GM23338 (cell line): ENCODE results near the gene NUP98. TPM values are rescaled to one million over a fixed set of nuclear protein-coding genes. Genes with fewer than 3 reads are reported as not detected.

Experiments used
- ATAC-seq: fragments of 200-7000 bp; cut with Tn5 transposase; 3 replicates; pipeline ENCODE4 v1.9.1; 2020
- DNase-seq: peaks from one replicate; pipeline ENCODE4 v3.0.0-alpha.2; 2015; ENCODE audit warnings: low spot score
- H2AFZ ChIP-seq: fragments of 200-600 bp; sonication (generic); 2 replicates; pipeline ENCODE4 v1.8.0; 2016; ENCODE audit warnings: antibody characterized with exemption, mild to moderate bottlenecking, moderate library complexity
- H3F3A ChIP-seq: fragments of 200-600 bp; sonication (generic); replicated peaks from 2 replicates; pipeline ENCODE4 v1.8.0; 2017; ENCODE audit warnings: antibody characterized with exemption, mixed run types, low read depth
- H3K27ac ChIP-seq: fragments of 200-600 bp; sonication (generic); 2 replicates; pipeline ENCODE4 v1.6.1; 2016; ENCODE audit warnings: low read depth
- H3K27me3 ChIP-seq: fragments of 200-600 bp; sonication (generic); 2 replicates; pipeline ENCODE4 v1.8.0; 2016; ENCODE audit warnings: mild to moderate bottlenecking, mixed run types, moderate library complexity; ENCODE audit not compliant: insufficient read depth
- H3K36me3 ChIP-seq: fragments of 200-600 bp; sonication (generic); 2 replicates; pipeline ENCODE4 v1.8.0; 2016; ENCODE audit warnings: mild to moderate bottlenecking; ENCODE audit not compliant: insufficient read depth
- H3K4me1 ChIP-seq: fragments of 200-600 bp; sonication (generic); 2 replicates; pipeline ENCODE4 v1.8.0; 2016; ENCODE audit warnings: mild to moderate bottlenecking, moderate library complexity; ENCODE audit not compliant: insufficient read depth
- H3K4me2 ChIP-seq: fragments of 200-600 bp; sonication (generic); 2 replicates; pipeline ENCODE4 v1.7.1; 2017; ENCODE audit warnings: mixed run types
- H3K4me3 ChIP-seq: fragments of 200-600 bp; sonication (generic); 2 replicates; pipeline ENCODE4 v1.6.1; 2016; ENCODE audit warnings: mixed run types
- H3K79me2 ChIP-seq: fragments of 200-600 bp; sonication (generic); replicated peaks from 2 replicates; pipeline ENCODE4 v1.8.0; 2017; ENCODE audit warnings: mild to moderate bottlenecking; ENCODE audit not compliant: insufficient read depth
- H3K9me2 ChIP-seq: fragments of 200-600 bp; sonication (generic); 2 replicates; pipeline ENCODE4 v1.8.0; 2017; ENCODE audit not compliant: insufficient read depth
- H4K20me1 ChIP-seq: fragments of 200-600 bp; sonication (generic); replicated peaks from 2 replicates; pipeline ENCODE4 v1.8.0; 2017; ENCODE audit warnings: mild to moderate bottlenecking; ENCODE audit not compliant: insufficient read depth
- H3K27ac Mint-ChIP-seq: 2 replicates; pipeline ENCODE4 v1.8.0; 2020; ENCODE audit warnings: inconsistent platforms, mild to moderate bottlenecking, moderate library complexity, mixed read lengths
- H3K27me3 Mint-ChIP-seq: 3 replicates; pipeline ENCODE4 v1.8.0; 2022; ENCODE audit warnings: low read depth, mild to moderate bottlenecking, moderate library complexity, mixed read lengths, inconsistent platforms; ENCODE audit not compliant: insufficient read depth, poor library complexity
- H3K36me3 Mint-ChIP-seq: 3 replicates; pipeline ENCODE4 v1.8.0; 2021; ENCODE audit warnings: low read depth, mild to moderate bottlenecking, inconsistent platforms, moderate library complexity, mixed read lengths
- H3K4me1 Mint-ChIP-seq: 3 replicates; pipeline ENCODE4 v1.8.0; 2020; ENCODE audit warnings: mild to moderate bottlenecking, inconsistent platforms, mixed read lengths
- H3K4me3 Mint-ChIP-seq: 3 replicates; pipeline ENCODE4 v1.8.0; 2021; ENCODE audit warnings: moderate library complexity, mild to moderate bottlenecking, inconsistent platforms, mixed read lengths
- H3K9me3 Mint-ChIP-seq: 3 replicates; pipeline ENCODE4 v1.8.0; 2020; ENCODE audit warnings: moderate library complexity, mild to moderate bottlenecking, inconsistent platforms, mixed read lengths
- CREB1 ChIP-seq: fragments of 250-450 bp; sonication (Bioruptor Pico); IDR thresholded peaks from 2 replicates; pipeline ENCODE4 v1.5.0; 2020; ENCODE audit warnings: low read depth, mild to moderate bottlenecking, moderate library complexity
- CTCF ChIP-seq, 2 experiments: fragments of 200-600 bp in 1 of 2; sonication (generic) in 1 of 2; conservative IDR thresholded peaks; 2 replicates each; pipeline versions ENCODE4 v1.5.1 to v1.6.1; 2016 to 2017; ENCODE audit warnings: antibody characterized with exemption in 2 of 2, low read depth in 2 of 2, mild to moderate bottlenecking in 2 of 2, moderate library complexity in 1 of 2
- EZH2 ChIP-seq: fragments of 200-600 bp; sonication (generic); IDR thresholded peaks from one replicate; pipeline ENCODE4 v1.8.0; 2017; ENCODE audit warnings: antibody characterized with exemption, mild to moderate bottlenecking, low read depth; ENCODE audit not compliant: unreplicated experiment
- JUNB ChIP-seq: IDR thresholded peaks from one replicate; pipeline ENCODE4 v1.6.1; 2016; ENCODE audit warnings: antibody characterized with exemption; ENCODE audit not compliant: unreplicated experiment
- NANOG ChIP-seq: IDR thresholded peaks from 2 replicates; pipeline ENCODE4 v1.6.1; 2016; ENCODE audit warnings: antibody characterized with exemption, borderline replicate concordance
- STAT1 ChIP-seq: IDR thresholded peaks from one replicate; pipeline ENCODE4 v1.6.1; 2016; ENCODE audit warnings: antibody characterized with exemption; ENCODE audit not compliant: unreplicated experiment
- ZNF114 ChIP-seq: fragments of 250-450 bp; sonication (Bioruptor Pico); IDR thresholded peaks from 2 replicates; pipeline ENCODE4 v1.5.0; 2020; ENCODE audit warnings: mild to moderate bottlenecking, moderate library complexity
- ZNF331 ChIP-seq: fragments of 250-450 bp; sonication (Bioruptor Pico); IDR thresholded peaks from 2 replicates; pipeline ENCODE4 v1.5.0; 2020; ENCODE audit warnings: low read depth, mild to moderate bottlenecking, moderate library complexity
- polyA plus RNA-seq: library from polyadenylated mRNA; unstranded; fragments of >200 nt; fragmentation: Nextera tagmentation; extraction: Ambion mirVana; gene quantifications from 2 replicates; pipeline ENCODE4 v1.2.1, GENCODE V29; 2016
- total RNA-seq: library from RNA; depleted of rRNA; stranded (reverse); fragments of >200 nt; shearing (Covaris generic); gene quantifications from 2 replicates; pipeline ENCODE4 v1.2.3, GENCODE V29; 2014
- TF ChIP-seq, protein P1 (sequence below): IDR thresholded peaks from 2 replicates; pipeline ENCODE4 v1.6.1; 2016; ENCODE audit warnings: antibody characterized with exemption
- TF ChIP-seq, protein P2 (sequence below): IDR thresholded peaks from one replicate; pipeline ENCODE4 v1.6.1; 2018; ENCODE audit warnings: antibody characterized with exemption; ENCODE audit not compliant: unreplicated experiment

The NUP98 gene
- total and polyA plus RNA-seq, 2 experiments from 2014 or later, result 23.9 to 174 TPM

- Histone ChIP-seq H3K36me3 (peaks cover 43% of the 10 kb centered on the region), H3K27ac (no peak overlapping the region; the same call in 1 of the 2 replicates), H3K79me2 (no peaks in the 10 kb centered on the region), H3K4me1 (no peaks in the 10 kb centered on the region), H3K27me3 (no peaks in the 10 kb centered on the region), H2AFZ (no peak overlapping the region), H3K4me2 (no peak overlapping the region), H4K20me1 (peaks cover 22% of the 10 kb centered on the region), H3K9me2 (no peaks in the 10 kb centered on the region), H3F3A (no peaks in the 10 kb centered on the region), H3K4me3 (no peak overlapping the region)
- Mint-ChIP-seq H3K4me1 (no peaks in the 10 kb centered on the region), H3K36me3 (peaks cover 66% of the 10 kb centered on the region), H3K9me3 (no peaks in the 10 kb centered on the region), H3K27ac (no peak overlapping the region), H3K4me3 (no peak overlapping the region), H3K27me3 (peaks cover 2% of the 10 kb centered on the region)
- ATAC-seq (no peak), DNase-seq (no peak)
- TF ChIP-seq, protein P1, sequence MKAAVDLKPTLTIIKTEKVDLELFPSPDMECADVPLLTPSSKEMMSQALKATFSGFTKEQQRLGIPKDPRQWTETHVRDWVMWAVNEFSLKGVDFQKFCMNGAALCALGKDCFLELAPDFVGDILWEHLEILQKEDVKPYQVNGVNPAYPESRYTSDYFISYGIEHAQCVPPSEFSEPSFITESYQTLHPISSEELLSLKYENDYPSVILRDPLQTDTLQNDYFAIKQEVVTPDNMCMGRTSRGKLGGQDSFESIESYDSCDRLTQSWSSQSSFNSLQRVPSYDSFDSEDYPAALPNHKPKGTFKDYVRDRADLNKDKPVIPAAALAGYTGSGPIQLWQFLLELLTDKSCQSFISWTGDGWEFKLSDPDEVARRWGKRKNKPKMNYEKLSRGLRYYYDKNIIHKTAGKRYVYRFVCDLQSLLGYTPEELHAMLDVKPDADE, result no peak
- TF ChIP-seq ZNF114 (CRISPR knock-in tag) (no peak), ZNF331 (CRISPR knock-in tag) (no peak), CTCF (conservative IDR thresholded peaks at IDR 0.05; ENCODE audit: low read depth in 2 of 2) (no peak), EZH2 (no peak), CREB1 (CRISPR knock-in tag) (no peak), STAT1 (no peak), JUNB (no peak), NANOG (no peak)
- TF ChIP-seq, protein P2, sequence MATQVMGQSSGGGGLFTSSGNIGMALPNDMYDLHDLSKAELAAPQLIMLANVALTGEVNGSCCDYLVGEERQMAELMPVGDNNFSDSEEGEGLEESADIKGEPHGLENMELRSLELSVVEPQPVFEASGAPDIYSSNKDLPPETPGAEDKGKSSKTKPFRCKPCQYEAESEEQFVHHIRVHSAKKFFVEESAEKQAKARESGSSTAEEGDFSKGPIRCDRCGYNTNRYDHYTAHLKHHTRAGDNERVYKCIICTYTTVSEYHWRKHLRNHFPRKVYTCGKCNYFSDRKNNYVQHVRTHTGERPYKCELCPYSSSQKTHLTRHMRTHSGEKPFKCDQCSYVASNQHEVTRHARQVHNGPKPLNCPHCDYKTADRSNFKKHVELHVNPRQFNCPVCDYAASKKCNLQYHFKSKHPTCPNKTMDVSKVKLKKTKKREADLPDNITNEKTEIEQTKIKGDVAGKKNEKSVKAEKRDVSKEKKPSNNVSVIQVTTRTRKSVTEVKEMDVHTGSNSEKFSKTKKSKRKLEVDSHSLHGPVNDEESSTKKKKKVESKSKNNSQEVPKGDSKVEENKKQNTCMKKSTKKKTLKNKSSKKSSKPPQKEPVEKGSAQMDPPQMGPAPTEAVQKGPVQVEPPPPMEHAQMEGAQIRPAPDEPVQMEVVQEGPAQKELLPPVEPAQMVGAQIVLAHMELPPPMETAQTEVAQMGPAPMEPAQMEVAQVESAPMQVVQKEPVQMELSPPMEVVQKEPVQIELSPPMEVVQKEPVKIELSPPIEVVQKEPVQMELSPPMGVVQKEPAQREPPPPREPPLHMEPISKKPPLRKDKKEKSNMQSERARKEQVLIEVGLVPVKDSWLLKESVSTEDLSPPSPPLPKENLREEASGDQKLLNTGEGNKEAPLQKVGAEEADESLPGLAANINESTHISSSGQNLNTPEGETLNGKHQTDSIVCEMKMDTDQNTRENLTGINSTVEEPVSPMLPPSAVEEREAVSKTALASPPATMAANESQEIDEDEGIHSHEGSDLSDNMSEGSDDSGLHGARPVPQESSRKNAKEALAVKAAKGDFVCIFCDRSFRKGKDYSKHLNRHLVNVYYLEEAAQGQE, result no peak
These were observed 59.1 kb downstream of the NUP98 start for GRCh38 chr11:3738241-3738640.
